GM10266 (cell line): ENCODE data around the gene IQCF2.
"Not testable (repeated sequence)": the region's sequence is repeated elsewhere in the genome, so short reads cannot be mapped to it uniquely, and the experiment has no call there.

Experiments
- DNase-seq: peaks from one replicate; pipeline ENCODE4 v3.0.0; 2012; ENCODE audit errors: extremely low spot score
- TF ChIP-seq, protein P1 (sequence below): IDR thresholded peaks from 2 replicates; pipeline ENCODE4 v1.5.1; 2012; ENCODE audit warnings: mild to moderate bottlenecking, low read depth; ENCODE audit not compliant: control insufficient read depth, insufficient read depth; ENCODE audit errors: missing control alignments

The IQCF2 gene

DNA sequence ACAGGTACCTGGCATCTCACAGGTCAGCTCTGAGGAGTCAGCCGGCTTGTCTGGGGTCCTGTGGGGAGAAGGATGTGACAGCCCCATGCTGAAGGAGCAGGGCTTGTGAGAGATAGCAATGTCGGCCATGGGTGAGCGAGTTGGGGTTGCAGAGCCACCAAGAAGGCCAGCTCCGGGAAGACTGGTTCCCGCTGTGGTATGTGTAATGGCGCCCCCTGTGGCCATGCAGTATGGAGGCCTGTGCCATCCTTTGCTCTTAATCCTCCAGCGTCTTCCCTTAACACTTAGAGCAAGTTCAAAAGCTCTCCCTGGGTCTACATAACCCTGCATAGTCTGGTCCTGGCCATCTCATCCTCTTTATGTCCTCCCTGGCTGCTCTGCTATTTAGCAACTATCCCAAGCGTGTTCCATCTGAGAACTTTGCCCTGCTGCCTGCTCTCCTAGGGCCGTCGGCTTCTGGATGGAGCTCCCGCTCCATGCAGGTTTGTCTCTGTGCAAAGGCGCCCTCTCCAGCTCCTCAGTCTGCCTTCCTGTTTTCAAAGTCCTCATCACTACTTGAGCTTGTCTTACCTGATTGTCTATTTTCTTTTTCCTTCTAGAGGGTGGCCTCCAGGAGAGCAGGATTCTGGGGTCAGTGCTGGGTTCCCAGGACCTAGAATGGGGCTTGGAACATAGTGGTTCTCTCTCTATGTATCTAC, 41.6 kb upstream of the IQCF2 start:
- TF ChIP-seq, protein P1, sequence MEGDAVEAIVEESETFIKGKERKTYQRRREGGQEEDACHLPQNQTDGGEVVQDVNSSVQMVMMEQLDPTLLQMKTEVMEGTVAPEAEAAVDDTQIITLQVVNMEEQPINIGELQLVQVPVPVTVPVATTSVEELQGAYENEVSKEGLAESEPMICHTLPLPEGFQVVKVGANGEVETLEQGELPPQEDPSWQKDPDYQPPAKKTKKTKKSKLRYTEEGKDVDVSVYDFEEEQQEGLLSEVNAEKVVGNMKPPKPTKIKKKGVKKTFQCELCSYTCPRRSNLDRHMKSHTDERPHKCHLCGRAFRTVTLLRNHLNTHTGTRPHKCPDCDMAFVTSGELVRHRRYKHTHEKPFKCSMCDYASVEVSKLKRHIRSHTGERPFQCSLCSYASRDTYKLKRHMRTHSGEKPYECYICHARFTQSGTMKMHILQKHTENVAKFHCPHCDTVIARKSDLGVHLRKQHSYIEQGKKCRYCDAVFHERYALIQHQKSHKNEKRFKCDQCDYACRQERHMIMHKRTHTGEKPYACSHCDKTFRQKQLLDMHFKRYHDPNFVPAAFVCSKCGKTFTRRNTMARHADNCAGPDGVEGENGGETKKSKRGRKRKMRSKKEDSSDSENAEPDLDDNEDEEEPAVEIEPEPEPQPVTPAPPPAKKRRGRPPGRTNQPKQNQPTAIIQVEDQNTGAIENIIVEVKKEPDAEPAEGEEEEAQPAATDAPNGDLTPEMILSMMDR, result peak; percentile 34
- no peak for DNase-seq

DNA sequence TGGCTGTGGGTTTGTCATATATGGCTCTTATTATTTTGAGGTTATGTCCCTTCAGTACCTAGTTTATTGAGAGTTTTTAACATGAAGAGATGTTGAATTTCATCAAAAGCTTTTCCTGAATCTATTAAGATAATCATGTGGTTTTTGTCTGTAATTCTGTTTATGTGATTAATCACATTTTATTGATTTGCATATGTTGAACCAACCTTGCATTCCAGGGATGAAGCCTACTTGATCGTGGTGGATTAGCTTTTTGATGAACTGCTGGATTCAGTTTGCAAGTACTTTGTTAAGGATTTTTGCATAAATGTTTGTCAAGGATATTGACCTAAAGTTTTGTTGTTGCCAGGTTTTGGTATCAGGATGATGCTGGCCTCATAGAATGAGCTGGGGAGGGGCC, 33.1 kb upstream of the IQCF2 start:
- TF ChIP-seq, protein P1, result no peak
- no peak for DNase-seq

DNA sequence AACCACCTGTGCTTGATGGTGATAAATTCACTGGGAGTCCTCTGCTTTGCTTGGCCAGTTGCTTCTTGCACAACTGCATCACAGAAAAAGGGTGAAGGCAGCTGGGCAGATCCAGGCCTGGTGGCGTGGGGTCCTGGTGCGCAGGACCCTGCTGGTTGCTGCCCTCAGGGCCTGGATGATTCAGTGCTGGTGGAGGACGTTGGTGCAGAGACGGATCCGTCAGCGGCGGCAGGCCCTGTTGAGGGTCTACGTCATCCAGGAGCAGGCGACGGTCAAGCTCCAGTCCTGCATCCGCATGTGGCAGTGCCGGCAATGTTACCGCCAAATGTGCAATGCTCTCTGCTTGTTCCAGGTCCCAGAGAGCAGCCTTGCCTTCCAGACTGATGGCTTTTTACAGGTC, 31.1 kb upstream of the IQCF2 start:
- TF ChIP-seq, protein P1, result no peak
- DNase-seq, result no peak

DNA sequence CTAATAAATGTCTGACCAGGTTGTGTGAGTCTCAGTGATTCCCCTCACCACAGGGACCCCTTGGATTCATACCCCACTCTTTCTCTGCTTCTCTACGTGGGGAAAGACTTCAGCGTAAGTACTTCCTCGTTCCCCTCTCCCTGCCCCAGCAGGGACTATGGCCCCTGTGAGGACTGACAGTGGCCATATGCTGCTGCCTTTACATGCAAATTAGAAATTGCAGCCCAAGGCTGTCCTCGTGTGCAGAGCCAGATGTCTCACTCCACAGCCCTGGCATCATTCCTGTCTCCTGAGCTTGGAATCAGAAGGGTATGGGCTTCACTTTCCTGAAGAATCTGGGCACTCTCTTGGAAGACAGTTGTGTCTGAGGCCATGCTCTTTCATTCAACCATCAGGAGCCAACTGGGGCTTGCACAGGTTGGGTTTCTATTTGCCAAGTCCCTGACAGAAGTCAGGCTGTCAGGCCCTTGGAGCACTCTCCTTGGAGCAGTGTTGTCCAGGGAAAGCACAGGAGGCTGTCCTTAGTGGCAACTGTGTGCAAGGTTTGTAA, 30.5 kb upstream of the IQCF2 start:
- DNase-seq, result no peak

DNA sequence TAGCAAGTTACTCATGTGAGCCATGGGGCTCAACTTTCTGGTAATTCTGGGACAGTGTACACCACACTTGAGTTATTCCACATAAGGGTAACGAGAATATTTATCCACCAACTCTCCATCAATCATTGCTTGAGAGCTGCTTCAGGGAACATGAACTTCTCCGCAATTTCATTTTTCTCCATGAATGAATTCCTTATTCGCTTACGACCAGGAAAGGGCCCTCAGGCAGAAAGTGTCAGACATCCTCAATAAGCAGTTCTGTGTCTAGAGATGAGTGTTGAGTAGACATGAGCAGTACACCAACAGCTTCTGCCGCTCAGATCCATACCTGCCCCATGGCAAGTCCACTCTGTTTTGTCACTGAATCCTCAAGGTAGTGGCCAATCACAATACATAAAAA, 24.8 kb upstream of the IQCF2 start:
- no peak for DNase-seq

More for the DNA sequence above, 30.5 kb upstream of the IQCF2 start:
- TF ChIP-seq, protein P1, result no peak

DNA sequence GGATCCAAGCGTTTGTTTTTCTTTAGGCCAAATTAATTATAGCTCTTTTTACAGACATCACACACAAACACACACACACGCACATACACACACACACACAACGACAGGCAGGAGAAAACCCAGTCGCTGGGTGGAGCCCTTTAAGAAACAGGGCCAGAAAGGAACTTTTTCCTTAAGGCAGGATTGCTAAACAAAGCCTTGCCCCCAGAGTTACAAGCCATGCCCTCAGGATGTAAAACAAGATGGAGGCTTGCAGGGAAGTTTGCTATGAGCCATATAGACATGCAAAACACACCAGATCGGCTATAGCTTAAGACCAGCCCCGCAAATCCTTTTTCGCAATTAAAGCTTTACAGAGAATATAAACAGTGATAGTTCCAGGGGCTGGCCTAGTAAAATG, 16.3 kb upstream of the IQCF2 start:
- TF ChIP-seq, protein P1, result no peak
- DNase-seq, result no peak

More for the DNA sequence above, 24.8 kb upstream of the IQCF2 start:
- TF ChIP-seq, protein P1, result no peak

DNA sequence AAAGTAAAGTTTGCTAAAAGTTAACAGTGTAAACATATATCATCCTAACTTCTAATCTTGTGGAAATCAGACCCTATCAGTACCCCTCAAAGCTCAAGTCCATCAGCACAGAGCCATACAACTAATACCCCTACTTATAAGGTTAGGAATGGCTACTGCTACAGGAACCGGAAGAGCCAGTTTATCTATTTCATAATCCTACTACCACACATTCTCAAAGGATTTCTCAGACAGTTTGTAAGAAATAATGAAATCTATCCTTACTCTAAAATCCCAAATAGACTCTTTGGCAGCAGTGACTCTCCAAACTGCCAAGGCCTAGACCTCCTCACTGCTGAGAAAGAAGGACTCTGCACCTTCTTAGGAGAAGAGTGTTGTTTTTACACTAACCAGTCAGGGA, 6.0 kb upstream of the IQCF2 start:
- DNase-seq, result not testable (repeated sequence)
